Measurements from ENCODE around the gene SLCO2A1.

SLCO2A1 gene

GRCh38 chr3:133880886-133881455, 148.8 kb downstream of the SLCO2A1 start:
- no peak for DNase-seq

DNA sequence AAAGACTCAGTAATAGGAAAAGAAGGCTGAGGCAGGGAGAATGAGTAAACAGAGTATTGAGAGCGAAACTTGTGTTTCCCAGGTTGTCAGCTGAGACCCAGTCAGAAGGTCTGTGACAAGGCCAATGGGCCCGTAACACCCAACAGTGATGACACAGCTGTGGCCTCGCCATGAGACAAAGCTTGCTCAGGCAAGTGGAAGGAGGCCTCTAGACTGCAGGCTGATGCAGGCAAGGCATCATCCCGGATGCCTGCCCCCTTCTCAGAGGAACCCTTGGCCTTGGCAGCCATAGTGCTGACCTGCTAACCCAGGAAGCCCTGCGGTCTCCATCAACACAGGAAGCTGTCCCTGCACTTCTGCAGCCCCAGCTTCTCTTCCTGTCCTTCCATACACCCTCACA, 149.4 kb downstream of the SLCO2A1 start:
- DNase-seq: no peak

GRCh38 chr3:133878518-133878917, 151.2 kb downstream of the SLCO2A1 start:
- DNase-seq: no peak

Data from activated effector memory CD4-positive, alpha-beta T cell treated with Interleukin-2 at 50 U/mL for 16 hours (primary cell).